ENCODE measurements around the gene MPPED1.

DNA sequence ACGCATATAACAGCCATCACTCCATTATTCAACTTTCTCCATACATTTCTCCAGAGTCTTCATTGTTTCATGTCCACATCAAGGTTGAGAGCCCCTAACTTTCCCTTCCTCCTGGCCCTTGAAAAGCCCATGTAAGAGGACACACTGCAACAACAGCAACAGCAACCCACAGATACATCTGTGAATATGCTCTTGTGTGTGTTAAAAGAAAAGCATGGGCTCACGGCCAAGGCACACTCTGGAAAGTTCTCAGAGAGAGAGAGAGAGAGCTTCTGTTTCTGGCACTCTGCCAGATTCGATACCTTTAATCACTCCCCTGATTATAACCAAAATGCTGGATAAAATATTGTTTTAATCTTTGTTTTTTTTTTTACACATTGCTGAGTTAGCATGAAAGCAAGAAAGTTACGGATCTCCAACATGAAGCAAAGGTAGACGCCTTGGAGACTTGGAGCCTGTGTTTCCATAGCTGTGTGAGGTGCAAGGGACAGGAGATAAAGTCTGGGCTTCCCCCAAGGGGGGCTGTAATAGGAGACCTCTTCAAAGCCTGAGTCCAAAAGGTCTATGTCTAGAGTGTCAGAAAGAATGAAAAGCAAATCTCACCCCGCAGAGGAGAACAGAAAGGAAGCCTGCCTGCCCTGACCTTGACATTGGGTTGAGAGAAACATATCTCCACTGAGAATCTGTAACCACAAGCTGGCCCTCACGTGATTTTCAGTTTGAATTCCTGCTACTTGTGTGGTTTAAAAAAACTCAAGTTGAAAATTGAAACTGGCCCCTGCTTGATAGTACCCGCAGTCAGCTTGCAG lies 33.7 kb upstream of the MPPED1 start:
- TF ChIP-seq, protein P1, sequence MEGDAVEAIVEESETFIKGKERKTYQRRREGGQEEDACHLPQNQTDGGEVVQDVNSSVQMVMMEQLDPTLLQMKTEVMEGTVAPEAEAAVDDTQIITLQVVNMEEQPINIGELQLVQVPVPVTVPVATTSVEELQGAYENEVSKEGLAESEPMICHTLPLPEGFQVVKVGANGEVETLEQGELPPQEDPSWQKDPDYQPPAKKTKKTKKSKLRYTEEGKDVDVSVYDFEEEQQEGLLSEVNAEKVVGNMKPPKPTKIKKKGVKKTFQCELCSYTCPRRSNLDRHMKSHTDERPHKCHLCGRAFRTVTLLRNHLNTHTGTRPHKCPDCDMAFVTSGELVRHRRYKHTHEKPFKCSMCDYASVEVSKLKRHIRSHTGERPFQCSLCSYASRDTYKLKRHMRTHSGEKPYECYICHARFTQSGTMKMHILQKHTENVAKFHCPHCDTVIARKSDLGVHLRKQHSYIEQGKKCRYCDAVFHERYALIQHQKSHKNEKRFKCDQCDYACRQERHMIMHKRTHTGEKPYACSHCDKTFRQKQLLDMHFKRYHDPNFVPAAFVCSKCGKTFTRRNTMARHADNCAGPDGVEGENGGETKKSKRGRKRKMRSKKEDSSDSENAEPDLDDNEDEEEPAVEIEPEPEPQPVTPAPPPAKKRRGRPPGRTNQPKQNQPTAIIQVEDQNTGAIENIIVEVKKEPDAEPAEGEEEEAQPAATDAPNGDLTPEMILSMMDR (conservative IDR thresholded peaks at IDR 0.05 in 1 of 2, IDR thresholded peaks at IDR 0.05 in 1 of 2; ENCODE audit: low read depth in 1 of 2, low read length in 2 of 2) = no peak
- TF ChIP-seq EZH2 (IDR thresholded peaks at IDR 0.05; ENCODE audit: low read length, missing control alignments) = no peak
